ENCODE measurements around the gene BRICD5. TPM values are rescaled to one million over a fixed set of nuclear protein-coding genes. Genes with fewer than 3 reads are reported as not detected.
A peak's percentile ranks its signal among the peaks of the same experiment; 100 is the strongest.

BRICD5 gene
- total and polyA plus RNA-seq, 2 of the 13 experiments (the other 11 are each of a cell fraction or from before 2014, with no cell fraction given) = 1.6 to 5.8 TPM

DNA sequence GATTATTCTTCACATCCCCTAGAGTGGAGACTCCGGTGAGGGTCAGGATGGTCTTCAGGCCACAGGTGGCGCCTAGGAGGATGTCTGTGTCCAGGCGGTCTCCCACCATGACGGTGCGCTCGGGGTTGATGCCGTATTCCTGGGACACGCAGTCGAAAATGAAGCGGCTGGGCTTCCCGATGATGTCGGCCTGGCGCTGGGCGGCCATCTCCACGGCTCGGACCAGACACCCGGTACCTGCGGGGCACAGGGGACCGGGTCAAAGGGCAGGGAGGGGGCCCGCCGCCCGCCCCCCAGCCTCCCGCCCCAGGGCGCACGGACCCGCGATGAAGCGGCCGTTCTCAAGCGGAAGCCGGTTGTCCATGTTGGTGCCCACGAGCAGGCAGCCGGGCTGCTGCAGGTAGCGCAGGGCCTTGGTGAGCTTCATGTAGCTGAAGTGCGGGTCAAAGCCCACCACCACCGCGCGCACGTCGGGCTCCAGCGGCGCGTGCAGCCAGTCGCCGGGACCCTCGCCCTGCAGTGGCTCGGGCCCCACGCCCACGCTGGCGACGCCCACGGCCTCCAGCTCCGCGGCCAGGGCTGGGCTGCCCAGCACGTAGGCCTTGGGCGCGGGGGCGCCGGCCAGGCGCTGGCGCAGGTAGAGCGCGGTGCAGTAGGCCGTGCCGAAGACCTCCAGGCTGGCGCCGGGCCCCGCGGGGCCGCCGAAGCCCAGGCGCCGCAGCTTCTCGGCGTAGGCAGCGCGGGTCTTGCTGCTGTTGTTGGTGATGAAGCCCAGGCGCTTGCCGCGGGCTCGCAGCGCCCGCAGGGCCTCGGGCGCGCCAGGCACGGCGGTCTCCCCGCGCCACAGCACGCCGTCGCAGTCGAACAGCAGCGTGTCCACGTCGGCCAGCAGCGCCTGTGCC, 3.4 kb upstream of the BRICD5 start (continued):
- peak; percentile 28; the same call in 1 of the 2 replicates for TF ChIP-seq ZSCAN21 (CRISPR knock-in tag; IDR thresholded peaks at IDR 0.05; ENCODE audit: borderline replicate concordance)
- peak; percentile 32; the same call in 1 of the 2 replicates for TF ChIP-seq PHF8 (CRISPR knock-in tag; IDR thresholded peaks at IDR 0.05)
- no peak for TF ChIP-seq SALL1 (CRISPR knock-in tag; IDR thresholded peaks at IDR 0.05)
- TF ChIP-seq, protein P1, sequence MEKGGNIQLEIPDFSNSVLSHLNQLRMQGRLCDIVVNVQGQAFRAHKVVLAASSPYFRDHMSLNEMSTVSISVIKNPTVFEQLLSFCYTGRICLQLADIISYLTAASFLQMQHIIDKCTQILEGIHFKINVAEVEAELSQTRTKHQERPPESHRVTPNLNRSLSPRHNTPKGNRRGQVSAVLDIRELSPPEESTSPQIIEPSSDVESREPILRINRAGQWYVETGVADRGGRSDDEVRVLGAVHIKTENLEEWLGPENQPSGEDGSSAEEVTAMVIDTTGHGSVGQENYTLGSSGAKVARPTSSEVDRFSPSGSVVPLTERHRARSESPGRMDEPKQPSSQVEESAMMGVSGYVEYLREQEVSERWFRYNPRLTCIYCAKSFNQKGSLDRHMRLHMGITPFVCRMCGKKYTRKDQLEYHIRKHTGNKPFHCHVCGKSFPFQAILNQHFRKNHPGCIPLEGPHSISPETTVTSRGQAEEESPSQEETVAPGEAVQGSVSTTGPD (CRISPR knock-in tag; IDR thresholded peaks at IDR 0.05) = no peak
- TF ChIP-seq, protein P2, sequence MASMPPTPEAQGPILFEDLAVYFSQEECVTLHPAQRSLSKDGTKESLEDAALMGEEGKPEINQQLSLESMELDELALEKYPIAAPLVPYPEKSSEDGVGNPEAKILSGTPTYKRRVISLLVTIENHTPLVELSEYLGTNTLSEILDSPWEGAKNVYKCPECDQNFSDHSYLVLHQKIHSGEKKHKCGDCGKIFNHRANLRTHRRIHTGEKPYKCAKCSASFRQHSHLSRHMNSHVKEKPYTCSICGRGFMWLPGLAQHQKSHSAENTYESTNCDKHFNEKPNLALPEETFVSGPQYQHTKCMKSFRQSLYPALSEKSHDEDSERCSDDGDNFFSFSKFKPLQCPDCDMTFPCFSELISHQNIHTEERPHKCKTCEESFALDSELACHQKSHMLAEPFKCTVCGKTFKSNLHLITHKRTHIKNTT (CRISPR knock-in tag; IDR thresholded peaks at IDR 0.05) = no peak
- TF ChIP-seq THAP11 (CRISPR knock-in tag; IDR thresholded peaks at IDR 0.05) = no peak
- TF ChIP-seq ZNF768 (CRISPR knock-in tag; IDR thresholded peaks at IDR 0.05) = peak; percentile 12; the same call in 1 of the 2 replicates
- no peak for TF ChIP-seq KLF11 (CRISPR knock-in tag; IDR thresholded peaks at IDR 0.05)
- TF ChIP-seq CENPT (CRISPR knock-in tag; IDR thresholded peaks at IDR 0.05; ENCODE audit: low read depth) = no peak
- TF ChIP-seq AGO2 (optimal IDR thresholded peaks at IDR 0.05; ENCODE audit: low read depth, low read length) = peak; percentile 63
- TF ChIP-seq, protein P3, sequence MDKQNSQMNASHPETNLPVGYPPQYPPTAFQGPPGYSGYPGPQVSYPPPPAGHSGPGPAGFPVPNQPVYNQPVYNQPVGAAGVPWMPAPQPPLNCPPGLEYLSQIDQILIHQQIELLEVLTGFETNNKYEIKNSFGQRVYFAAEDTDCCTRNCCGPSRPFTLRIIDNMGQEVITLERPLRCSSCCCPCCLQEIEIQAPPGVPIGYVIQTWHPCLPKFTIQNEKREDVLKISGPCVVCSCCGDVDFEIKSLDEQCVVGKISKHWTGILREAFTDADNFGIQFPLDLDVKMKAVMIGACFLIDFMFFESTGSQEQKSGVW (CRISPR knock-in tag; IDR thresholded peaks at IDR 0.05; ENCODE audit: borderline replicate concordance) = no peak
- TF ChIP-seq ZKSCAN1 (IDR thresholded peaks at IDR 0.05; ENCODE audit: low read length) = no peak
- TF ChIP-seq CHCHD3 (CRISPR knock-in tag; IDR thresholded peaks at IDR 0.05) = peak; percentile 56; the same call in 1 of the 2 replicates
- no peak for TF ChIP-seq MBNL3 (CRISPR knock-in tag; conservative IDR thresholded peaks at IDR 0.05)
- no peak for TF ChIP-seq ZNF253 (CRISPR knock-in tag; IDR thresholded peaks at IDR 0.05; ENCODE audit: borderline replicate concordance)
- no peak for TF ChIP-seq SNAPC2 (CRISPR knock-in tag; IDR thresholded peaks at IDR 0.05)
- no peak for TF ChIP-seq YEATS2 (CRISPR knock-in tag; IDR thresholded peaks at IDR 0.05; ENCODE audit: borderline replicate concordance)
- TF ChIP-seq, protein P4, sequence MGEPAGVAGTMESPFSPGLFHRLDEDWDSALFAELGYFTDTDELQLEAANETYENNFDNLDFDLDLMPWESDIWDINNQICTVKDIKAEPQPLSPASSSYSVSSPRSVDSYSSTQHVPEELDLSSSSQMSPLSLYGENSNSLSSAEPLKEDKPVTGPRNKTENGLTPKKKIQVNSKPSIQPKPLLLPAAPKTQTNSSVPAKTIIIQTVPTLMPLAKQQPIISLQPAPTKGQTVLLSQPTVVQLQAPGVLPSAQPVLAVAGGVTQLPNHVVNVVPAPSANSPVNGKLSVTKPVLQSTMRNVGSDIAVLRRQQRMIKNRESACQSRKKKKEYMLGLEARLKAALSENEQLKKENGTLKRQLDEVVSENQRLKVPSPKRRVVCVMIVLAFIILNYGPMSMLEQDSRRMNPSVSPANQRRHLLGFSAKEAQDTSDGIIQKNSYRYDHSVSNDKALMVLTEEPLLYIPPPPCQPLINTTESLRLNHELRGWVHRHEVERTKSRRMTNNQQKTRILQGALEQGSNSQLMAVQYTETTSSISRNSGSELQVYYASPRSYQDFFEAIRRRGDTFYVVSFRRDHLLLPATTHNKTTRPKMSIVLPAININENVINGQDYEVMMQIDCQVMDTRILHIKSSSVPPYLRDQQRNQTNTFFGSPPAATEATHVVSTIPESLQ (CRISPR knock-in tag; conservative IDR thresholded peaks at IDR 0.05) = no peak
- no peak for TF ChIP-seq RXRB (CRISPR knock-in tag; IDR thresholded peaks at IDR 0.05; ENCODE audit: borderline replicate concordance)
- TF ChIP-seq, protein P5, sequence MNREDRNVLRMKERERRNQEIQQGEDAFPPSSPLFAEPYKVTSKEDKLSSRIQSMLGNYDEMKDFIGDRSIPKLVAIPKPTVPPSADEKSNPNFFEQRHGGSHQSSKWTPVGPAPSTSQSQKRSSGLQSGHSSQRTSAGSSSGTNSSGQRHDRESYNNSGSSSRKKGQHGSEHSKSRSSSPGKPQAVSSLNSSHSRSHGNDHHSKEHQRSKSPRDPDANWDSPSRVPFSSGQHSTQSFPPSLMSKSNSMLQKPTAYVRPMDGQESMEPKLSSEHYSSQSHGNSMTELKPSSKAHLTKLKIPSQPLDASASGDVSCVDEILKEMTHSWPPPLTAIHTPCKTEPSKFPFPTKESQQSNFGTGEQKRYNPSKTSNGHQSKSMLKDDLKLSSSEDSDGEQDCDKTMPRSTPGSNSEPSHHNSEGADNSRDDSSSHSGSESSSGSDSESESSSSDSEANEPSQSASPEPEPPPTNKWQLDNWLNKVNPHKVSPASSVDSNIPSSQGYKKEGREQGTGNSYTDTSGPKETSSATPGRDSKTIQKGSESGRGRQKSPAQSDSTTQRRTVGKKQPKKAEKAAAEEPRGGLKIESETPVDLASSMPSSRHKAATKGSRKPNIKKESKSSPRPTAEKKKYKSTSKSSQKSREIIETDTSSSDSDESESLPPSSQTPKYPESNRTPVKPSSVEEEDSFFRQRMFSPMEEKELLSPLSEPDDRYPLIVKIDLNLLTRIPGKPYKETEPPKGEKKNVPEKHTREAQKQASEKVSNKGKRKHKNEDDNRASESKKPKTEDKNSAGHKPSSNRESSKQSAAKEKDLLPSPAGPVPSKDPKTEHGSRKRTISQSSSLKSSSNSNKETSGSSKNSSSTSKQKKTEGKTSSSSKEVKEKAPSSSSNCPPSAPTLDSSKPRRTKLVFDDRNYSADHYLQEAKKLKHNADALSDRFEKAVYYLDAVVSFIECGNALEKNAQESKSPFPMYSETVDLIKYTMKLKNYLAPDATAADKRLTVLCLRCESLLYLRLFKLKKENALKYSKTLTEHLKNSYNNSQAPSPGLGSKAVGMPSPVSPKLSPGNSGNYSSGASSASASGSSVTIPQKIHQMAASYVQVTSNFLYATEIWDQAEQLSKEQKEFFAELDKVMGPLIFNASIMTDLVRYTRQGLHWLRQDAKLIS (CRISPR knock-in tag; IDR thresholded peaks at IDR 0.05) = no peak
